Mesodermal cell (in vitro differentiated cells): Measurements from ENCODE around the gene TMEM87B.
A peak's percentile ranks its signal among the peaks of the same experiment; 100 is the strongest.
"Not testable (repeated sequence)": the region's sequence is repeated elsewhere in the genome, so short reads cannot be mapped to it uniquely, and the experiment has no call there.

Experiments
- H3K27ac ChIP-seq: 2 replicates; pipeline ENCODE4 v1.7.0; 2013; ENCODE audit warnings: mild to moderate bottlenecking, low read depth, low read length, moderate library complexity; ENCODE audit not compliant: severe bottlenecking
- H3K36me3 ChIP-seq: 2 replicates; pipeline ENCODE4 v1.7.1; 2013; ENCODE audit warnings: mild to moderate bottlenecking, low read length, moderate library complexity; ENCODE audit not compliant: control insufficient read depth, insufficient read depth
- H3K4me1 ChIP-seq: one replicate; pipeline ENCODE4 v1.7.1; 2013; ENCODE audit warnings: mild to moderate bottlenecking, low read length; ENCODE audit not compliant: insufficient read depth, control insufficient read depth, poor library complexity, severe bottlenecking
- H3K4me3 ChIP-seq: 2 replicates; pipeline ENCODE4 v1.7.0; 2013; ENCODE audit warnings: low read length, control low read depth, mild to moderate bottlenecking; ENCODE audit not compliant: insufficient read depth, poor library complexity, severe bottlenecking; ENCODE audit errors: extremely low read depth
- H3K9me3 ChIP-seq: 2 replicates; pipeline ENCODE4 v1.7.1; 2013; ENCODE audit warnings: mild to moderate bottlenecking, low read length, moderate library complexity; ENCODE audit not compliant: control insufficient read depth
- WGBS, 2 experiments: methylation state at CpG; one replicate each; pipeline ENCODE4 v1.1.5; 2013; ENCODE audit warnings: missing lambda C conversion rate in 2 of 2; ENCODE audit not compliant: insufficient coverage in 2 of 2; 5-methylcytosine and 5-hydroxymethylcytosine counted together

Gene TMEM87B

DNA sequence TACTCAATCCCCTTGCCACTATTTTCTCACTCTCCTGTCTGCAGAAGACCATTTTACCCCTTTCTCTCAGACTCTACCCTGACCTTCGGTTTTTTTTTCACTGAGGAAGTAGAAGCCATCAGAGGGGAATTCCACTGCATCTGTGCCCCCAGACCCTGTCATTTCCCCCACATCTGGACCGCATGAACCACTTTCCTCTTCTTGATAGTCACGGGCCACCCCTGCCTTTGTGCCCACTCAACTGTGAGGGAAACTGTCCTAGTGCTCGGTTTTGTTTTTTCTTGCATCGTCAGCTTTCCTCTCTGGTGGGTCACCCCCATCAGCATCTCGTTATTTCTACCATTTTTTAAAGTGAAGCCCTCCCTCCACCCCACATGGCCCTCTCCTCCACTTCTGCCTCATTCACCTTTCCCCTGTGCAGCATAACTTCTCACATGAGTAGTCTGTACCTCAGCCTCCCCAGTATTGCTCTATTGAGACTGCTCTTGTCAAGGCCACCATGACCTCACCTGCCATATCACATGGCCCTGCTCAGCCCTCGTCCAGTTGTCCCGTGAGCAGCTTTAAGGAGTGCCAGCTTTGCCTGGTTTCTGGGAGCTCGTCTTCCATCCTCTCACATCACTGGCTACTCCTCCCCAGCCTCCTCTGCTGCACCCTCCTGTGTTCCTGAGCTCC is 32.4 kb downstream of the TMEM87B start:
- H3K4me3 ChIP-seq, result no peak overlapping the region
- WGBS, 2 experiments, result 95% methylated on average over 9 of the region's 9 CpGs
- peaks cover 91% of the 10 kb centered on the region for H3K36me3 ChIP-seq
- no peaks in the 10 kb centered on the region for H3K9me3 ChIP-seq
- H3K4me1 ChIP-seq, result peaks cover 6% of the 10 kb centered on the region
- no peak overlapping the region for H3K27ac ChIP-seq

GRCh38 chr2:112089375-112089774 is 34.3 kb downstream of the TMEM87B start:
- H3K36me3 ChIP-seq, result peaks cover 77% of the 10 kb centered on the region
- no CpG with 5 or more reads among the region's 5 CpGs for WGBS, 2 experiments
- H3K4me3 ChIP-seq, result no peak overlapping the region
- H3K9me3 ChIP-seq, result no peaks in the 10 kb centered on the region
- H3K27ac ChIP-seq, result no peak overlapping the region
- peaks cover 18% of the 10 kb centered on the region for H3K4me1 ChIP-seq

- Histone ChIP-seq H3K9me3 (no peaks in the 10 kb centered on the region), H3K4me1 (peaks cover 28% of the 10 kb centered on the region), H3K36me3 (peaks cover 52% of the 10 kb centered on the region), H3K27ac (peak overlapping the region; percentile 50), H3K4me3 (no peak overlapping the region)
- 86 to 90% methylated on average over 4 to 6 of the region's 6 CpGs for WGBS, 2 experiments
Measured at GRCh38 chr2:112092286-112093041, 37.4 kb downstream of the TMEM87B start.

- Histone ChIP-seq H3K27ac (peak overlapping the region; percentile 50), H3K36me3 (peaks cover 53% of the 10 kb centered on the region), H3K9me3 (no peaks in the 10 kb centered on the region), H3K4me3 (no peak overlapping the region), H3K4me1 (peaks cover 28% of the 10 kb centered on the region)
- WGBS, 2 experiments, result 73 to 100% methylated on average over 1 of the region's 1 CpG
Measured at GRCh38 chr2:112093216-112093615, 38.1 kb downstream of the TMEM87B start.

DNA sequence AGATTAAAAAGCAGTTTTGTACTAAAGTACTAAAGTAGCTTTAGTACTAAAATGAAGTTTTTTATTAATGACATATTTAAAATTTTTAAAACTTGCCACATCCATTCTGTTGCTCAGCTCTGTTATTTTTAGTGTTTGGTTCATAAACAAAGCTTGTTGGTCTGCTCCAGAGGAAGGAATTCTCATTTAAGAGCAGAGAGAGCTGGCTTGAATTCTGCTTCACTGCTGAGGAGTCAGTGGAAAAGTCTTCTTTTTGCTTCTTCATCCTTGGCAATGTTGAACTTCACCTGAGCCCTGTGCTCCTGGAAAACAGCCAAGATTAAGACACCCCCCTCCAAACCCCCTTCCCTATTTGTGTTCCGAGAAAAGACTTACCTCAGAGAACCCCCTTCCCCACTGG is 40.6 kb downstream of the TMEM87B start:
- no peak overlapping the region for H3K4me3 ChIP-seq
- no peaks in the 10 kb centered on the region for H3K9me3 ChIP-seq
- H3K27ac ChIP-seq, result peak overlapping the region; percentile 71
- peaks cover 28% of the 10 kb centered on the region for H3K4me1 ChIP-seq
- 100% methylated on average over 1 of the region's 1 CpG for WGBS, 2 experiments
- H3K36me3 ChIP-seq, result peaks cover 48% of the 10 kb centered on the region

- peak overlapping the region; percentile 71 for H3K27ac ChIP-seq
- H3K4me1 ChIP-seq, result peaks cover 28% of the 10 kb centered on the region
- 75 to 79% methylated on average over 9 of the region's 10 CpGs for WGBS, 2 experiments
- H3K9me3 ChIP-seq, result no peaks in the 10 kb centered on the region
- peaks cover 44% of the 10 kb centered on the region for H3K36me3 ChIP-seq
- no peak overlapping the region for H3K4me3 ChIP-seq
Measured at GRCh38 chr2:112096098-112096497, 41.0 kb downstream of the TMEM87B start.

- 100% methylated on average over 1 of the region's 1 CpG; no CpG with 5 or more reads in 1 of the 2 experiments for WGBS, 2 experiments
- no peak overlapping the region for H3K27ac ChIP-seq
- no peak overlapping the region for H3K4me3 ChIP-seq
- no peaks in the 10 kb centered on the region for H3K4me1 ChIP-seq
- peaks cover 80% of the 10 kb centered on the region for H3K36me3 ChIP-seq
- peaks cover 14% of the 10 kb centered on the region for H3K9me3 ChIP-seq
Measured at GRCh38 chr2:112108178-112108832, 53.2 kb downstream of the TMEM87B start.

GRCh38 chr2:112109278-112109677 is 54.2 kb downstream of the TMEM87B start:
- peaks cover 14% of the 10 kb centered on the region for H3K9me3 ChIP-seq
- no peak overlapping the region for H3K4me3 ChIP-seq
- H3K36me3 ChIP-seq, result peaks cover 74% of the 10 kb centered on the region
- H3K4me1 ChIP-seq, result no peaks in the 10 kb centered on the region
- no peak overlapping the region for H3K27ac ChIP-seq

GRCh38 chr2:112110966-112111365 is 55.9 kb downstream of the TMEM87B start:
- H3K4me1 ChIP-seq, result no peaks in the 10 kb centered on the region
- no CpG with 5 or more reads among the region's 1 CpG for whole genome bisulfite sequencing, 2 experiments
- no peak overlapping the region for H3K4me3 ChIP-seq
- H3K9me3 ChIP-seq, result peaks cover 14% of the 10 kb centered on the region
- H3K36me3 ChIP-seq, result peaks cover 61% of the 10 kb centered on the region
- H3K27ac ChIP-seq, result no peak overlapping the region

GRCh38 chr2:112113354-112113753 is 58.3 kb downstream of the TMEM87B start:
- H3K4me3 ChIP-seq, H3K4me1 ChIP-seq, H3K27ac ChIP-seq: not testable (repeated sequence)
- Histone ChIP-seq H3K36me3 (peaks cover 63% of the 10 kb centered on the region), H3K9me3 (peaks cover 11% of the 10 kb centered on the region)
- 95 to 100% methylated on average over 2 to 4 of the region's 4 CpGs for WGBS, 2 experiments
